PC-3 (cell line): ENCODE results near the gene PSG6.
A peak's percentile ranks its signal among the peaks of the same experiment; 100 is the strongest.
"Not testable (repeated sequence)": the region's sequence is repeated elsewhere in the genome, so short reads cannot be mapped to it uniquely, and the experiment has no call there.

Experiments used
- EZH2 ChIP-seq: fragments of 300-600 bp; sonication (generic); IDR thresholded peaks from one replicate; pipeline ENCODE4 v1.6.1; 2017; ENCODE audit warnings: antibody characterized with exemption, mild to moderate bottlenecking, low read length; ENCODE audit not compliant: unreplicated experiment
- TF ChIP-seq, protein P1 (sequence below): fragments of 300-600 bp; sonication (generic); conservative IDR thresholded peaks from 2 replicates; pipeline ENCODE4 v1.5.1; 2017; ENCODE audit warnings: antibody characterized with exemption, low read depth, mild to moderate bottlenecking, low read length

DNA sequence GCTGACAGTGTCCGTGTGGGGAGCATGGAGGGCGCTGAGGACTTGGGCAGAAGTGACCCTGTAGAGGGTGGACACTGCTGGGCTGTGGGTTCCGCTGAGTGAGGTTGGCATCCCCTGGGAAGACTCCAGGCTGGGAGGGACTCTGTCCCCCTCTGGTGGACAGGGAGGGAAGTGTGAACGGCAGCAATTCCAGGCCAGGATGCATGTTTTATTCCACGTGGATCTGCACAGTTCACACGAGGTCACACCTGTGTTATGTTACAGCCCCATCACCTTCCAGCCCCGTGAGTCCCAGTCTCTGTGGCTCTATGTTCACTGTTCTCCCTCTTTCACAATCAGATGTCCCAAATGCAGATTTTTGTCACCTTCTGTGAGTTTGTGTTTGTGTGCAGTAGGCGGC, 36.4 kb downstream of the PSG6 start:
- TF ChIP-seq, protein P1, sequence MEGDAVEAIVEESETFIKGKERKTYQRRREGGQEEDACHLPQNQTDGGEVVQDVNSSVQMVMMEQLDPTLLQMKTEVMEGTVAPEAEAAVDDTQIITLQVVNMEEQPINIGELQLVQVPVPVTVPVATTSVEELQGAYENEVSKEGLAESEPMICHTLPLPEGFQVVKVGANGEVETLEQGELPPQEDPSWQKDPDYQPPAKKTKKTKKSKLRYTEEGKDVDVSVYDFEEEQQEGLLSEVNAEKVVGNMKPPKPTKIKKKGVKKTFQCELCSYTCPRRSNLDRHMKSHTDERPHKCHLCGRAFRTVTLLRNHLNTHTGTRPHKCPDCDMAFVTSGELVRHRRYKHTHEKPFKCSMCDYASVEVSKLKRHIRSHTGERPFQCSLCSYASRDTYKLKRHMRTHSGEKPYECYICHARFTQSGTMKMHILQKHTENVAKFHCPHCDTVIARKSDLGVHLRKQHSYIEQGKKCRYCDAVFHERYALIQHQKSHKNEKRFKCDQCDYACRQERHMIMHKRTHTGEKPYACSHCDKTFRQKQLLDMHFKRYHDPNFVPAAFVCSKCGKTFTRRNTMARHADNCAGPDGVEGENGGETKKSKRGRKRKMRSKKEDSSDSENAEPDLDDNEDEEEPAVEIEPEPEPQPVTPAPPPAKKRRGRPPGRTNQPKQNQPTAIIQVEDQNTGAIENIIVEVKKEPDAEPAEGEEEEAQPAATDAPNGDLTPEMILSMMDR, result 0 out of 2 replicates have a peak, but pooled peaks have one; percentile 25
- not testable (repeated sequence) for TF ChIP-seq EZH2
